GM21367 (cell line): ENCODE results near the gene OVOL2.
"Not testable (repeated sequence)": the region's sequence is repeated elsewhere in the genome, so short reads cannot be mapped to it uniquely, and the experiment has no call there.

Experiments used
- ATAC-seq: cut with Tn5 transposase; IDR thresholded peaks from one replicate; pipeline ENCODE4 v1.9.1; 2021; ENCODE audit not compliant: unreplicated experiment

OVOL2 gene

GRCh38 chr20:18057101-18057993 lies at the start of gene OVOL2:
Gene OVOL2 (minus strand): TSS chr20:18057916. CDS start chr20:18057634, 282 bp downstream.
- no peak for ATAC-seq

GRCh38 chr20:18103497-18103896 lies 45.8 kb upstream of the OVOL2 start:
- no peak for ATAC-seq

- no peak for ATAC-seq
Measured at GRCh38 chr20:18101125-18101810, 43.6 kb upstream of the OVOL2 start.

- ATAC-seq: not testable (repeated sequence)
Measured at GRCh38 chr20:18100569-18100968, 42.9 kb upstream of the OVOL2 start.

- no peak for ATAC-seq
Measured at GRCh38 chr20:18094191-18094590, 36.5 kb upstream of the OVOL2 start.

GRCh38 chr20:18093388-18093787 lies 35.7 kb upstream of the OVOL2 start:
- ATAC-seq: no peak

- no peak for ATAC-seq
Measured at GRCh38 chr20:18092890-18093289, 35.2 kb upstream of the OVOL2 start.

GRCh38 chr20:18091623-18092022 lies 33.9 kb upstream of the OVOL2 start:
- no peak for ATAC-seq

GRCh38 chr20:18090477-18090876 lies 32.8 kb upstream of the OVOL2 start:
- no peak for ATAC-seq

- no peak for ATAC-seq
Measured at GRCh38 chr20:18090044-18090443, 32.3 kb upstream of the OVOL2 start.

GRCh38 chr20:18088841-18089240 lies 31.1 kb upstream of the OVOL2 start:
- ATAC-seq: not testable (repeated sequence)

GRCh38 chr20:18088298-18088697 lies 30.6 kb upstream of the OVOL2 start:
- ATAC-seq: not testable (repeated sequence)

GRCh38 chr20:18087054-18087453 lies 29.3 kb upstream of the OVOL2 start:
- no peak for ATAC-seq

- not testable (repeated sequence) for ATAC-seq
Measured at GRCh38 chr20:18080836-18081235, 23.1 kb upstream of the OVOL2 start.

GRCh38 chr20:18079756-18080353 lies 22.1 kb upstream of the OVOL2 start:
- ATAC-seq: no peak

- no peak for ATAC-seq
Measured at GRCh38 chr20:18077157-18077556, 19.4 kb upstream of the OVOL2 start.

- ATAC-seq: no peak
Measured at GRCh38 chr20:18072532-18072931, 14.8 kb upstream of the OVOL2 start.

- ATAC-seq: no peak
Measured at GRCh38 chr20:18066421-18067333, 9.0 kb upstream of the OVOL2 start.

GRCh38 chr20:18063676-18064075 lies 6.0 kb upstream of the OVOL2 start:
- ATAC-seq: no peak

GRCh38 chr20:18059603-18060002 lies 1.9 kb upstream of the OVOL2 start:
- ATAC-seq: no peak
